ENCODE data around the gene STUM.

GRCh38 chr1:226512076-226512728 lies 36.4 kb upstream of the STUM start:
- TF ChIP-seq EZH2 (IDR thresholded peaks at IDR 0.05; ENCODE audit: borderline replicate concordance, low read length), result no peak
- no peak for TF ChIP-seq CTCF (conservative IDR thresholded peaks at IDR 0.05 in 1 of 2, IDR thresholded peaks at IDR 0.05 in 1 of 2; ENCODE audit: extremely low read depth in 1 of 2, insufficient read depth in 1 of 2, low read depth in 1 of 2, low read length in 2 of 2)
